GM12865 (cell line): ENCODE results near the gene ATP11A.

ENCODE experiments used
- DNase-seq: peaks from one replicate; pipeline ENCODE4 v3.0.0; 2010; ENCODE audit warnings: low read depth
- H3K4me3 ChIP-seq: 2 replicates; pipeline ENCODE4 v1.5.1; 2011; ENCODE audit warnings: mild to moderate bottlenecking, low read depth, low read length, control low read depth
- TF ChIP-seq, protein P1 (sequence below): IDR thresholded peaks from 2 replicates; pipeline ENCODE4 v1.5.1; 2011; ENCODE audit warnings: low read length, control low read depth, low read depth, inconsistent platforms; ENCODE audit not compliant: insufficient read depth; ENCODE audit errors: missing control alignments

Gene ATP11A

DNA sequence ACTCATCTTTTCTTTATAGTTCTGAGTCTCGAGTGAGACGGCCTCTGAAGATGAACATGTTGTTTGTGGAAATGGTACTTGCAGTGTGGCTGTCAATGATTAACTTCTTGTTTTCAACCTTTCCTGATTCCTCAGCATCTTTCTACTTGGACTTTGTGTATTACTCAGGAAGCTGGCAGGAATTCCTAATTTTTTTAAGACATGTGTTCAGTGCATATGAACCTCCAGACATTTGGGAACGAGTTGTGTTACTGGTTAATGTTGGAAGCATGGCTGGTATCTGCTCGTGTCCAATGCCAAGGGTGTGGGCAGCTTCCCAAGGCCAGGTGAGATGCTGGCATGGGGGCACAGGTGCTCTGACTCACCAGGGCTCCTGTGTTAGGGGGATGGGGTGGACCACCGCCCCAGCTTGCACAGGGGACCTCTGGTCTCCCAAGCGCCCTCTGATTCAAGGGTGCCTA is 218.1 kb downstream of the ATP11A start:
- no peak for DNase-seq
- TF ChIP-seq, protein P1, sequence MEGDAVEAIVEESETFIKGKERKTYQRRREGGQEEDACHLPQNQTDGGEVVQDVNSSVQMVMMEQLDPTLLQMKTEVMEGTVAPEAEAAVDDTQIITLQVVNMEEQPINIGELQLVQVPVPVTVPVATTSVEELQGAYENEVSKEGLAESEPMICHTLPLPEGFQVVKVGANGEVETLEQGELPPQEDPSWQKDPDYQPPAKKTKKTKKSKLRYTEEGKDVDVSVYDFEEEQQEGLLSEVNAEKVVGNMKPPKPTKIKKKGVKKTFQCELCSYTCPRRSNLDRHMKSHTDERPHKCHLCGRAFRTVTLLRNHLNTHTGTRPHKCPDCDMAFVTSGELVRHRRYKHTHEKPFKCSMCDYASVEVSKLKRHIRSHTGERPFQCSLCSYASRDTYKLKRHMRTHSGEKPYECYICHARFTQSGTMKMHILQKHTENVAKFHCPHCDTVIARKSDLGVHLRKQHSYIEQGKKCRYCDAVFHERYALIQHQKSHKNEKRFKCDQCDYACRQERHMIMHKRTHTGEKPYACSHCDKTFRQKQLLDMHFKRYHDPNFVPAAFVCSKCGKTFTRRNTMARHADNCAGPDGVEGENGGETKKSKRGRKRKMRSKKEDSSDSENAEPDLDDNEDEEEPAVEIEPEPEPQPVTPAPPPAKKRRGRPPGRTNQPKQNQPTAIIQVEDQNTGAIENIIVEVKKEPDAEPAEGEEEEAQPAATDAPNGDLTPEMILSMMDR = no peak

DNA sequence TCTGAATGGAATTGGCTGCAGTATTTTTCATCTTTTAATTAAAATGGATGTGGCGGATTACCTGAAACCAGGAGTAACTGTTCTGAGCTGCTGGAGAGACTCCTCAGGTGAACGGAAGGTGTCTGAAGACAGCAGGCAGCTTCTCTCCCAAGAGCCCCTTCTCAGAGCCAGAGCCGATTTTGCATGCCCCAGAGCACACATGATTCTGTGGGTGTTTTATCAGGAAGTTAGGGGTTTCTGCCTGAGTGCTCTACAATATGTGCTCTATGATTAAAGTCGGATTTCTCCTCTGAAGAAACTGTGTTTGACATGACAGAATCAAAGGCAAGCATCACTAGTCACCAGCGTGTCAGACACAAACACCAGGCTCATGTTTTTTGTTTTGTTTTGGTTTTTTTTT is 218.5 kb downstream of the ATP11A start:
- H3K4me3 ChIP-seq = no peak overlapping the region
- DNase-seq = no peak
- TF ChIP-seq, protein P1 = no peak

More for the DNA sequence above, 218.1 kb downstream of the ATP11A start:
- H3K4me3 ChIP-seq = no peak overlapping the region

DNA sequence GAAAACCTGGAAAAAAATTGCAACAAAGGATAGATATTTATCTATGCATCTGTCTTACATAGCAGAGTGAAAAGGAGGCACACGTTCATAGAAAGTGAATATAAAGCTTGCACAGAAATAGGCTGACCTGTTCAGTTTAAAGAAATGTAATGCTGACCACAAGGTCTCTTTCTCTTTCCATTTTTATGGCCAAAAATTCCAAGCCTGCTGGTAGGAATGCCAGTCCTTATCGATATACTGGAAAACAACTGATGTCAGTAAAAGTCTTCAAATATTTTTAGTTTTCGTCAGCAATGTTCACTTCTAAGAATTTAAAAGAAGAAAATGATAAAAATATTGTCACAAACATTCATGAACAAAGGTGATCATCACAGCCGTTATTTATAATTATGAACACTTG is 220.2 kb downstream of the ATP11A start:
- TF ChIP-seq, protein P1 = no peak
- H3K4me3 ChIP-seq = no peak overlapping the region
- DNase-seq = no peak

DNA sequence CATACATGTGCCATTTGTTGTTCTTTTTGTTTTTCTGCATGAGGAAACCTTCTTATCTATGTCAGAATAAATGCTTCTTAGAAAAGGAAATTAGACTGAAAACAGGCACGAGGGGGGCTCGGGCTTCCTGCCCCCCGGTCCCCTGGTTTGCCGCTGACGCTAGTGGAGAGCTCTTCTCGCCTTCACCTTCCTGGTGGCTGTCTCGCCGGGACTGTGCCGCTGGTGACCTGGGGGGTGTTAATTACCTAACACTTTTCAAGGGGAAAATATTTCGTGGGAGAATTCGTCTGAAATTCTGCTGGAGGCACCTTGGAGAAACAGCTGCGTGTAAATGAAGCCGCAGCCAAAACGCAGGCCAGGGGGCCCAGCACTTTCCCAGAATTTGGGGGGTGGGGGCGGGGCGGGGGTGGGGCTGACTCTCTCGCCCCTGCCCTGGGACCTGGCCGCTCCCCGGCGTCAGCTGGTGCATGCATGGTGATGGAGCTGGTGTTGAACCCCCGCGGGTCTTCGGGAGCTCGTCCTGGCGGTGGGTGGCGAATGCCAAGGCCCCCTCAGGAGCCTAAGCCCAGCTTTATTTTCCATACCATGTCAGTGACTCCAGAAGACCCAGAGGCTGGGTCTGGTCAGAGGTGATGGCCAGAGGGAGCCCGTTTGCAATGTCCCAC is 220.9 kb downstream of the ATP11A start:
- TF ChIP-seq, protein P1 = no peak

DNA sequence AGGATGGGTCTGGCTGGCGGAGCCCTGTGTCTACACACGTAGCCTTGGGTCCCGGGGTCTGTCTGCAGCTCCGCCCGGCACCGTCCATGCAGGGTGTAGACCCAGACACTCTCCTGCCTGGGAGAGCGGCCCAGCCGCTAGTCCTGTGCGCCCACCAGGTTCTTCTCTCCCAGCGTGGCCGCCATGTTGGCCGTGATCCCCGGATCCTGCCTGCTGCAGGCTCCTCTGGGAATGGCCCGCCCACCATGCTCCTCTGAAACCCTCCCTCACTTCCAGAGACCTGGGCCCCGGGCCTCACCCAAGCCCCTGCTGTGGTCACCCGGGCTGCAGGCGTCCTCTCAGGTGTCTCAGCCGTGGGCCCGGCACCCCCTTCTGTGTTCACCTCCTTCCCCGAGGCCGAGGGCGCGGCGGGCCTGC is 221.5 kb downstream of the ATP11A start:
- H3K4me3 ChIP-seq = no peak overlapping the region
- no peak for DNase-seq
- TF ChIP-seq, protein P1 = no peak

More for the DNA sequence above, 220.9 kb downstream of the ATP11A start:
- no peak overlapping the region for H3K4me3 ChIP-seq
- no peak for DNase-seq

DNA sequence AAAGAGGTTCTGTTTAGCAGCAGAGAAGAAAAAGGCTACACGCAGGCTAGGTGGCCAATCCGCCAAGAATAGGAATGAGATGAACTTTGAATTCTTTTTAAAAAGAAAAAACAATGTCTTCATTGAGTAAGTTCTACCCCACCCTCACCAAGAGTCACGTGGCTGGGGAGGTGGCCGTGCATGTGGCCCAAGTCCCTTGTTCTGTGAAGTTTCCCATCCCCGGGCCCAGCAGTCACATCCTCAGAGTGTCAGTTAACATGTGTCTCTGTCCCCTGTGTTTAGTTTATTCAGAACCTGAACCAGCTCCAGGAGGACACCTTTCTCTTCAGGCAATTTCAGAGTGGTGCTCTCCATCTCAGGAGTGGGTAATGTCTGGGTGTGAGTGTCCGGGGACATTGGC is 222.0 kb downstream of the ATP11A start:
- TF ChIP-seq, protein P1 = no peak
- DNase-seq = no peak
- H3K4me3 ChIP-seq = no peak overlapping the region
